Fibroblast of upper back skin (primary cell): Measurements from ENCODE around the gene PEX5L.

ENCODE experiments used
- DNase-seq: peaks from one replicate; pipeline ENCODE4 v3.0.0-alpha.2; 2013

The PEX5L gene

GRCh38 chr3:180004542-180004941 lies 32.2 kb downstream of the PEX5L start:
- no peak for DNase-seq

- DNase-seq = no peak
Observed at GRCh38 chr3:180002006-180002405, 34.7 kb downstream of the PEX5L start.

- no peak for DNase-seq
Observed at GRCh38 chr3:180000500-180000899, 36.2 kb downstream of the PEX5L start.

GRCh38 chr3:179995406-179995805 lies 41.3 kb downstream of the PEX5L start:
- DNase-seq = no peak

GRCh38 chr3:179991883-179992282 lies 44.9 kb downstream of the PEX5L start:
- peak; percentile 4 for DNase-seq

- no peak for DNase-seq
Observed at GRCh38 chr3:179991104-179991503, 45.6 kb downstream of the PEX5L start.

GRCh38 chr3:179981646-179982045 lies 55.1 kb downstream of the PEX5L start:
- no peak for DNase-seq

- no peak for DNase-seq
Observed at GRCh38 chr3:179977356-179977755, 59.4 kb downstream of the PEX5L start.

GRCh38 chr3:179973931-179974361 lies 62.8 kb downstream of the PEX5L start:
- no peak for DNase-seq

GRCh38 chr3:179972881-179973423 lies 63.8 kb downstream of the PEX5L start:
- DNase-seq = no peak

GRCh38 chr3:179971280-179971679 lies 65.5 kb downstream of the PEX5L start:
- DNase-seq = peak; percentile 5

- DNase-seq = no peak
Observed at GRCh38 chr3:179970746-179971145, 66.0 kb downstream of the PEX5L start.

GRCh38 chr3:179969525-179969924 lies 67.2 kb downstream of the PEX5L start:
- DNase-seq = peak; percentile 36

- DNase-seq = peak; percentile 72
Observed at GRCh38 chr3:179967622-179968021, 69.1 kb downstream of the PEX5L start.

- no peak for DNase-seq
Observed at GRCh38 chr3:179964890-179965289, 71.8 kb downstream of the PEX5L start.

- DNase-seq = no peak
Observed at GRCh38 chr3:179962629-179963387, 73.9 kb downstream of the PEX5L start.

- DNase-seq = no peak
Observed at GRCh38 chr3:179961703-179962078, 75.0 kb downstream of the PEX5L start.

GRCh38 chr3:179961071-179961702 lies 75.5 kb downstream of the PEX5L start:
- DNase-seq = no peak

- no peak for DNase-seq
Observed at GRCh38 chr3:179958759-179959158, 78.0 kb downstream of the PEX5L start.

GRCh38 chr3:179958143-179958542 lies 78.6 kb downstream of the PEX5L start:
- DNase-seq = no peak

GRCh38 chr3:179957264-179957845 lies 79.4 kb downstream of the PEX5L start:
- no peak for DNase-seq

GRCh38 chr3:179956416-179956830 lies 80.3 kb downstream of the PEX5L start:
- DNase-seq = no peak

GRCh38 chr3:179955809-179956208 lies 80.9 kb downstream of the PEX5L start:
- DNase-seq = no peak

GRCh38 chr3:179955286-179955685 lies 81.5 kb downstream of the PEX5L start:
- DNase-seq = no peak
